GM23338 (cell line): ENCODE results near the gene CCDC24. TPM values are rescaled to one million over a fixed set of nuclear protein-coding genes. Genes with fewer than 3 reads are reported as not detected.

ENCODE experiments used
- ATAC-seq: fragments of 200-7000 bp; cut with Tn5 transposase; 3 replicates; pipeline ENCODE4 v1.9.1; 2020
- DNase-seq: peaks from one replicate; pipeline ENCODE4 v3.0.0-alpha.2; 2015; ENCODE audit warnings: low spot score
- H2AFZ ChIP-seq: fragments of 200-600 bp; sonication (generic); 2 replicates; pipeline ENCODE4 v1.8.0; 2016; ENCODE audit warnings: antibody characterized with exemption, mild to moderate bottlenecking, moderate library complexity
- H3F3A ChIP-seq: fragments of 200-600 bp; sonication (generic); replicated peaks from 2 replicates; pipeline ENCODE4 v1.8.0; 2017; ENCODE audit warnings: antibody characterized with exemption, mixed run types, low read depth
- H3K27ac ChIP-seq: fragments of 200-600 bp; sonication (generic); 2 replicates; pipeline ENCODE4 v1.6.1; 2016; ENCODE audit warnings: low read depth
- H3K27me3 ChIP-seq: fragments of 200-600 bp; sonication (generic); 2 replicates; pipeline ENCODE4 v1.8.0; 2016; ENCODE audit warnings: mild to moderate bottlenecking, mixed run types, moderate library complexity; ENCODE audit not compliant: insufficient read depth
- H3K36me3 ChIP-seq: fragments of 200-600 bp; sonication (generic); 2 replicates; pipeline ENCODE4 v1.8.0; 2016; ENCODE audit warnings: mild to moderate bottlenecking; ENCODE audit not compliant: insufficient read depth
- H3K4me1 ChIP-seq: fragments of 200-600 bp; sonication (generic); 2 replicates; pipeline ENCODE4 v1.8.0; 2016; ENCODE audit warnings: mild to moderate bottlenecking, moderate library complexity; ENCODE audit not compliant: insufficient read depth
- H3K4me2 ChIP-seq: fragments of 200-600 bp; sonication (generic); 2 replicates; pipeline ENCODE4 v1.7.1; 2017; ENCODE audit warnings: mixed run types
- H3K4me3 ChIP-seq: fragments of 200-600 bp; sonication (generic); 2 replicates; pipeline ENCODE4 v1.6.1; 2016; ENCODE audit warnings: mixed run types
- H3K79me2 ChIP-seq: fragments of 200-600 bp; sonication (generic); replicated peaks from 2 replicates; pipeline ENCODE4 v1.8.0; 2017; ENCODE audit warnings: mild to moderate bottlenecking; ENCODE audit not compliant: insufficient read depth
- H3K9me2 ChIP-seq: fragments of 200-600 bp; sonication (generic); 2 replicates; pipeline ENCODE4 v1.8.0; 2017; ENCODE audit not compliant: insufficient read depth
- H4K20me1 ChIP-seq: fragments of 200-600 bp; sonication (generic); replicated peaks from 2 replicates; pipeline ENCODE4 v1.8.0; 2017; ENCODE audit warnings: mild to moderate bottlenecking; ENCODE audit not compliant: insufficient read depth
- H3K27ac Mint-ChIP-seq: 2 replicates; pipeline ENCODE4 v1.8.0; 2020; ENCODE audit warnings: inconsistent platforms, mild to moderate bottlenecking, moderate library complexity, mixed read lengths
- H3K27me3 Mint-ChIP-seq: 3 replicates; pipeline ENCODE4 v1.8.0; 2022; ENCODE audit warnings: low read depth, mild to moderate bottlenecking, moderate library complexity, mixed read lengths, inconsistent platforms; ENCODE audit not compliant: insufficient read depth, poor library complexity
- H3K36me3 Mint-ChIP-seq: 3 replicates; pipeline ENCODE4 v1.8.0; 2021; ENCODE audit warnings: low read depth, mild to moderate bottlenecking, inconsistent platforms, moderate library complexity, mixed read lengths
- H3K4me1 Mint-ChIP-seq: 3 replicates; pipeline ENCODE4 v1.8.0; 2020; ENCODE audit warnings: mild to moderate bottlenecking, inconsistent platforms, mixed read lengths
- H3K4me3 Mint-ChIP-seq: 3 replicates; pipeline ENCODE4 v1.8.0; 2021; ENCODE audit warnings: moderate library complexity, mild to moderate bottlenecking, inconsistent platforms, mixed read lengths
- H3K9me3 Mint-ChIP-seq: 3 replicates; pipeline ENCODE4 v1.8.0; 2020; ENCODE audit warnings: moderate library complexity, mild to moderate bottlenecking, inconsistent platforms, mixed read lengths
- CTCF ChIP-seq, 2 experiments: fragments of 200-600 bp in 1 of 2; sonication (generic) in 1 of 2; conservative IDR thresholded peaks; 2 replicates each; pipeline versions ENCODE4 v1.5.1 to v1.6.1; 2016 to 2017; ENCODE audit warnings: antibody characterized with exemption in 2 of 2, low read depth in 2 of 2, mild to moderate bottlenecking in 2 of 2, moderate library complexity in 1 of 2
- EZH2 ChIP-seq: fragments of 200-600 bp; sonication (generic); IDR thresholded peaks from one replicate; pipeline ENCODE4 v1.8.0; 2017; ENCODE audit warnings: antibody characterized with exemption, mild to moderate bottlenecking, low read depth; ENCODE audit not compliant: unreplicated experiment
- NANOG ChIP-seq: IDR thresholded peaks from 2 replicates; pipeline ENCODE4 v1.6.1; 2016; ENCODE audit warnings: antibody characterized with exemption, borderline replicate concordance
- POLR2AphosphoS5 ChIP-seq: IDR thresholded peaks from 2 replicates; pipeline ENCODE4 v1.6.1; 2016; ENCODE audit warnings: antibody characterized with exemption, low read depth
- REST ChIP-seq: IDR thresholded peaks from one replicate; pipeline ENCODE4 v1.6.1; 2018; ENCODE audit warnings: antibody characterized with exemption; ENCODE audit not compliant: unreplicated experiment
- STAT1 ChIP-seq: IDR thresholded peaks from one replicate; pipeline ENCODE4 v1.6.1; 2016; ENCODE audit warnings: antibody characterized with exemption; ENCODE audit not compliant: unreplicated experiment
- ZNF114 ChIP-seq: fragments of 250-450 bp; sonication (Bioruptor Pico); IDR thresholded peaks from 2 replicates; pipeline ENCODE4 v1.5.0; 2020; ENCODE audit warnings: mild to moderate bottlenecking, moderate library complexity
- ZNF331 ChIP-seq: fragments of 250-450 bp; sonication (Bioruptor Pico); IDR thresholded peaks from 2 replicates; pipeline ENCODE4 v1.5.0; 2020; ENCODE audit warnings: low read depth, mild to moderate bottlenecking, moderate library complexity
- ZNF462 ChIP-seq: fragments of 250-450 bp; sonication (Bioruptor Pico); IDR thresholded peaks from 2 replicates; pipeline ENCODE4 v1.5.0; 2020; ENCODE audit warnings: mild to moderate bottlenecking, moderate library complexity
- polyA plus RNA-seq: library from polyadenylated mRNA; unstranded; fragments of >200 nt; fragmentation: Nextera tagmentation; extraction: Ambion mirVana; gene quantifications from 2 replicates; pipeline ENCODE4 v1.2.1, GENCODE V29; 2016
- total RNA-seq: library from RNA; depleted of rRNA; stranded (reverse); fragments of >200 nt; shearing (Covaris generic); gene quantifications from 2 replicates; pipeline ENCODE4 v1.2.3, GENCODE V29; 2014

CCDC24 gene
- total and polyA plus RNA-seq, 2 experiments from 2014 or later = 8.3 to 17.2 TPM

- no peak for TF ChIP-seq ZNF331
- TF ChIP-seq STAT1 = no peak
- no peak for TF ChIP-seq REST
Observed at GRCh38 chr1:44021581-44022321, 30.4 kb downstream of the CCDC24 start (continued).

- DNase-seq (no peak), ATAC-seq (no peak)
- H4K20me1 ChIP-seq = no peaks in the 10 kb centered on the region; the same call in 1 of the 2 replicates
- no peak overlapping the region for H3K4me3 ChIP-seq
- peaks cover 4% of the 10 kb centered on the region; the same call in 1 of the 3 replicates for H3K9me3 Mint-ChIP-seq
- H3K4me1 ChIP-seq = peaks cover 9% of the 10 kb centered on the region; the same call in 1 of the 2 replicates
- peaks cover 9% of the 10 kb centered on the region for H3K27me3 Mint-ChIP-seq
- H3K27ac ChIP-seq = no peak overlapping the region
- no peak overlapping the region for H3K4me2 ChIP-seq
- peaks cover 37% of the 10 kb centered on the region for H3K79me2 ChIP-seq
- H3K4me3 Mint-ChIP-seq = no peak overlapping the region; the same call in 2 of the 3 replicates
- H3F3A ChIP-seq = 0 out of 2 replicates have a peak, but pooled peaks cover 4% of the 10 kb centered on the region
- H3K27ac Mint-ChIP-seq = no peak overlapping the region
- H3K9me2 ChIP-seq = no peaks in the 10 kb centered on the region
- no peaks in the 10 kb centered on the region for H3K27me3 ChIP-seq
- no peak overlapping the region for H2AFZ ChIP-seq
- H3K4me1 Mint-ChIP-seq = peaks cover 34% of the 10 kb centered on the region
- peaks cover 65% of the 10 kb centered on the region for H3K36me3 Mint-ChIP-seq
- H3K36me3 ChIP-seq = no peaks in the 10 kb centered on the region; the same call in 1 of the 2 replicates
- TF ChIP-seq CTCF (conservative IDR thresholded peaks at IDR 0.05; ENCODE audit: low read depth in 2 of 2) (no peak), ZNF114 (CRISPR knock-in tag) (no peak), ZNF462 (no peak), NANOG (no peak), EZH2 (no peak), POLR2AphosphoS5 (no peak), ZNF331 (no peak)
Observed at GRCh38 chr1:44024031-44024902, 32.9 kb downstream of the CCDC24 start.
